DND-41 (cell line): ENCODE results near the gene IGSF9.

Source experiments
- CTCF ChIP-seq: IDR thresholded peaks from 2 replicates; pipeline ENCODE4 v1.5.1; 2012; ENCODE audit warnings: borderline replicate concordance, low read length, moderate library complexity, mild to moderate bottlenecking; ENCODE audit not compliant: poor library complexity, severe bottlenecking; ENCODE audit errors: extremely low read depth
- EZH2 ChIP-seq: IDR thresholded peaks from 3 replicates; pipeline ENCODE4 v1.6.1; 2012; ENCODE audit warnings: borderline replicate concordance, low read depth, mild to moderate bottlenecking, moderate library complexity, low read length, inconsistent platforms; ENCODE audit not compliant: severe bottlenecking

DNA sequence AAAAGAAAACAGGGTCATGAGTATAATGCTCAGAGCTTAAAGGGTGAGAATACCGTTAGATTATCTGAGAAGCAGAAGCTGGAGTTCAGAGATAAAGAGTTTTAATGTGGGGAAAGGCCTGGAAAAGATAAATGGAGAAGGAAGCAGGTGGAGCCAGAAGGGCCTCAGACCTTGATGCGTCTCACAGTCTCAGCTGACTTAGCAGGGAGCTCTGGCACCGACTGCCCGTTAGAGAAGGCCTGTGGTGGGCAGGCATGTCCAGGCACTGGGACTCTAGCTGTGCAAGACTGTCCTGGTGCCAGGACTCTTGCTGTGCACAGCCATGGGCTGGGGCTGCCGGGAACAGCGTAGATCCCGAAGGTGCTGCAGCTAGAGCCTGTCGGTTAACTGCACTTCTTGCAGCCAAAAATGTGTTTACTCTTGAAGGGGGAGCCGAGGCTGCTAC lies 12.4 kb upstream of the IGSF9 start:
- TF ChIP-seq CTCF (no peak), EZH2 (no peak)
